GM18508 (cell line): ENCODE data around the gene RAB11A.

Experiments
- ATAC-seq: cut with Tn5 transposase; IDR thresholded peaks from one replicate; pipeline ENCODE4 v1.9.1; 2021; ENCODE audit warnings: moderate number of reproducible peaks; ENCODE audit not compliant: insufficient read depth, unreplicated experiment

The RAB11A gene

GRCh38 chr15:65914386-65914785, 45.1 kb downstream of the RAB11A start:
- no peak for ATAC-seq

- no peak for ATAC-seq
These were observed 46.0 kb downstream of the RAB11A start for GRCh38 chr15:65914981-65915925.

GRCh38 chr15:65916041-65916663, 46.9 kb downstream of the RAB11A start:
- no peak for ATAC-seq

GRCh38 chr15:65916664-65917406, 47.5 kb downstream of the RAB11A start:
- peak; percentile 40 for ATAC-seq

- ATAC-seq: no peak
These were observed 48.1 kb downstream of the RAB11A start for GRCh38 chr15:65917407-65917756.

GRCh38 chr15:65917936-65918335, 48.6 kb downstream of the RAB11A start:
- no peak for ATAC-seq

GRCh38 chr15:65918357-65918920, 49.1 kb downstream of the RAB11A start:
- no peak for ATAC-seq

GRCh38 chr15:65918945-65919344, 49.7 kb downstream of the RAB11A start:
- ATAC-seq: no peak

- ATAC-seq: no peak
These were observed 50.1 kb downstream of the RAB11A start for GRCh38 chr15:65919353-65919752.

GRCh38 chr15:65920121-65920520, 50.8 kb downstream of the RAB11A start:
- no peak for ATAC-seq

- no peak for ATAC-seq
These were observed 51.6 kb downstream of the RAB11A start for GRCh38 chr15:65920825-65921309.

GRCh38 chr15:65921780-65922179, 52.5 kb downstream of the RAB11A start:
- no peak for ATAC-seq

- no peak for ATAC-seq
These were observed 53.3 kb downstream of the RAB11A start for GRCh38 chr15:65922621-65923020.

GRCh38 chr15:65923264-65923663, 54.0 kb downstream of the RAB11A start:
- no peak for ATAC-seq

- ATAC-seq: no peak
These were observed 54.7 kb downstream of the RAB11A start for GRCh38 chr15:65924004-65924403.

- no peak for ATAC-seq
These were observed 56.0 kb downstream of the RAB11A start for GRCh38 chr15:65925338-65925737.

- ATAC-seq: no peak
These were observed 57.2 kb downstream of the RAB11A start for GRCh38 chr15:65926459-65926858.

- ATAC-seq: no peak
These were observed 57.6 kb downstream of the RAB11A start for GRCh38 chr15:65926899-65927298.

GRCh38 chr15:65927545-65927944, 58.3 kb downstream of the RAB11A start:
- no peak for ATAC-seq

- ATAC-seq: no peak
These were observed 60.3 kb downstream of the RAB11A start for GRCh38 chr15:65929573-65929972.

GRCh38 chr15:65930134-65930533, 60.8 kb downstream of the RAB11A start:
- no peak for ATAC-seq
